Cardiac fibroblast (primary cell): ENCODE data around the gene TNKS1BP1.

Source experiments
- DNase-seq, 2 donors: peaks; one replicate each; pipeline versions ENCODE4 v3.0.0 to v3.0.0-alpha.2; 2010; ENCODE audit warnings: low read depth in 2 of 2
- H3K4me3 ChIP-seq, 2 donors: replicated peaks in 1 of 2; 1 replicate in 1 of 2; 2 replicates in 1 of 2; pipeline ENCODE4 v1.5.1; 2011; ENCODE audit warnings: low read depth in 2 of 2, low read length in 2 of 2, mild to moderate bottlenecking in 2 of 2, moderate library complexity in 1 of 2
- TF ChIP-seq, protein P1 (sequence below): IDR thresholded peaks from one replicate; pipeline ENCODE4 v1.5.1; 2011; ENCODE audit warnings: low read depth, mild to moderate bottlenecking, low read length, inconsistent platforms

TNKS1BP1 gene

DNA sequence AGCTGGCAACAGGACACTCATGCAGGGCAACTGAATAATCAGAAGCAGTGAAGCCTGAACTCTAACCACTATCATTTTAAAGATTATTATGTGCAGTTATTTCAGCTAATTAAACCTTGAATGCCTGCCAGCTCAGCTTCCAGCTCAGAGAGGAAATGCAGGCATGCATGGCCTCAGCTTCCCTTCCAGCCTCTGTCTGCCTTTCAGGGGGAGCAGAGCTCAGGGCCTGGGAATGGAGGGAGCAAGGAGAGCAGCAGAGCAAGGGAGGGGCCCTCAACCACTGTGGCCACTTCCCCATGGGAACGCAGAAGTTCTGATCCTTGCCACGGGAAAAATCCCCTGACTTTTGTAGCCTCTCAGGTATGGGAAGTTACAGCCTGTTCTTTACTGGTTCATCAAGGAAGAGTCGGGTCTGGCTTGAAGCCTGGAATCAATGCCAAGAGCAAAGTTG lies 55.2 kb downstream of the TNKS1BP1 start:
- H3K4me3 ChIP-seq, result no peak overlapping the region
- TF ChIP-seq, protein P1, sequence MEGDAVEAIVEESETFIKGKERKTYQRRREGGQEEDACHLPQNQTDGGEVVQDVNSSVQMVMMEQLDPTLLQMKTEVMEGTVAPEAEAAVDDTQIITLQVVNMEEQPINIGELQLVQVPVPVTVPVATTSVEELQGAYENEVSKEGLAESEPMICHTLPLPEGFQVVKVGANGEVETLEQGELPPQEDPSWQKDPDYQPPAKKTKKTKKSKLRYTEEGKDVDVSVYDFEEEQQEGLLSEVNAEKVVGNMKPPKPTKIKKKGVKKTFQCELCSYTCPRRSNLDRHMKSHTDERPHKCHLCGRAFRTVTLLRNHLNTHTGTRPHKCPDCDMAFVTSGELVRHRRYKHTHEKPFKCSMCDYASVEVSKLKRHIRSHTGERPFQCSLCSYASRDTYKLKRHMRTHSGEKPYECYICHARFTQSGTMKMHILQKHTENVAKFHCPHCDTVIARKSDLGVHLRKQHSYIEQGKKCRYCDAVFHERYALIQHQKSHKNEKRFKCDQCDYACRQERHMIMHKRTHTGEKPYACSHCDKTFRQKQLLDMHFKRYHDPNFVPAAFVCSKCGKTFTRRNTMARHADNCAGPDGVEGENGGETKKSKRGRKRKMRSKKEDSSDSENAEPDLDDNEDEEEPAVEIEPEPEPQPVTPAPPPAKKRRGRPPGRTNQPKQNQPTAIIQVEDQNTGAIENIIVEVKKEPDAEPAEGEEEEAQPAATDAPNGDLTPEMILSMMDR, result no peak

DNA sequence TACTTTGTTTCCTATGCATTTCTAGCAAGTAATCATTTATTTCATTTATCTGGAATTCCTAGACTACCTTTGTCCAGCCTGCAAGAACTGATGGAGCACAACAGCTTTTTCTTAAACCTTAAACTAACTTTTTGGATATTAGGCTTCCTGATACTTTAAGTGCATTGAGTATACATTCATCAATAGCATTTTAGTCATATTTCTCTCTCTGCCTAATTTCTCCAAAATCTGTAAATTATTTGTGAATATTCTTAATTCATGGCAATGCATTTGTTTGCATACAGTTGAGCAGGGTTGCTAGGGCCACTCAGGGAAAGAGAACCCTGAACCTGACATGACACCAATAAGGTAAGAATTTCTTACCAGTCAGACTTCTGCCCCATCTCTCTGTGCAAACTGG lies 58.6 kb downstream of the TNKS1BP1 start:
- no peak overlapping the region for H3K4me3 ChIP-seq
- TF ChIP-seq, protein P1, result no peak
- DNase-seq, result no peak

More for the DNA sequence above, 55.2 kb downstream of the TNKS1BP1 start:
- DNase-seq, result no peak

DNA sequence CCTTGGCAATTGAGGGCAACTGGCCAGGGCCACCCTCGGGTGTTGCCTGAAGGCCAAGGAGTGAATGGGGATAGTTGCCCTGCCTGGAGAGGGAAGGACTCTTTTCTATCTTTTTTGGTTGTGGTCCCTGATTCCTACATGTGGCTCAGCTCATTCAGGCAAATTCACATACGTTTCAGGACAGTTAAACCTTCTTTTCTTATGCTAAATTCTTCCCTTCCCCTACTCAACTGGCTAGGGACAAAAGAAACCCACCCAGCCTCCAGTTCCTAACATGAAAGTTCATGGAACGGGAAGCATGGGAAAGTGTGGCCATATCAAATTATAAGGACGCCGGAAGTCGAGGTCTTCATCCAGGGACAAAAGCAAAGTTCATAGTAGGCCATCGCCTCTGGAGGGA lies 61.4 kb downstream of the TNKS1BP1 start:
- TF ChIP-seq, protein P1, result no peak
- DNase-seq, result no peak
- no peak overlapping the region for H3K4me3 ChIP-seq

DNA sequence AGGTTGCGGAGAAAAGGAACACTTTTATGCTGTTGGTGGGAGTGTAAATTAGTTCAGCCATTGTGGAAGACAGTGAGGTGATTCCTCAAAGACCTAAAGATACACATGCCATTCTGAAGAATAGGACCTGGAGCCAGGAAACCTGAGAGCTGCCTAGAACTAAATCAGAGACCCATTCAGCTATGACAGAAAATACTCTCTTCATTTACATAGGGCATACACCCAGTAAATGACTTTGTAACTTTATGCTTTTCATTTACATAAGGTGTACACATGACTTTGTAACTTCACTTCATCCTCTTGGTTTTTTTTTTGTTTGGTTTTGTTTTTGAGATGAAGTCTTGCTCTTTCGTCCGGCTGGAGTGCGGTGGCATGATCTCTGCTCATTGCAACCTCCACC lies 62.6 kb downstream of the TNKS1BP1 start:
- DNase-seq, result no peak
- TF ChIP-seq, protein P1, result no peak
- H3K4me3 ChIP-seq, result no peak overlapping the region

DNA sequence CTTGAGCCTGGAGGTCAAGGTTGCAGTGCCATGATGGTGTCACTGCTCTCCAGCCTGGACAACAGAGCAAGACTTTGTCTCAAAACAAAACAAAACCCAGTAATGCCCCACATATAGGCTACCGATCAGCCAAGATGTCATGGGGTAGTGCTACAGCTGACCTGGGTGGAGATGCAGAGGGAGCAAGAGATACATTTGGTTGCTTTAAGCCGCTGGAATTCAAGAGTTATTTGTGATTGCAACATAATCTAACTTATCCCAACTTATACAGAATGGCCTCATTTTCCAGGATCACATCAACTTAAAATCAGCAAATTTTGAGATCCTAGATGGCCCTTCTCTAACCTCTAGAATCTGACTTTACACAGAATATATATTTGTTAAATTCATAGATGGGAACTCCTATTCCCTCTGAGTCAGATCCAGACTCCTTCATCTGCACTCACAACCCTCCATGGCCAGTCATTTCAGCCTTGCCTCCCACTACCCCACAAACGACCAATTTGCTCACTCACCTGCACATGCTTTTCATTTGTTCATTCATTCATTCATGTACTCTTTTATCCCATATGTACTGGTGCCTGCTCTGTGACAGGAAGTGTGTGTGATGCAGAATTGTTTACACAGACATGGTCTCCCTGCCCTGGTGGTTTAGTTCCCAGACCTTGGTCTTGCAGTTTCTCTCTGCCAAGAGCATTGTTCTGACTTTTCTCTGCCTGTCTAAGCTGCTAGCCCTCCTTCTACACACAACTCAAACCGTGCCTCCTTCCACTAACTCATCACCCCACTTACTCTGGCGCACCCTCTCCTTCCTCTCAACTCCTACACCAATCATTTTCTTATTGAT lies 63.6 kb downstream of the TNKS1BP1 start:
- H3K4me3 ChIP-seq, result no peak overlapping the region
- DNase-seq, result peak in 1 of 2 donors; percentile 12
- TF ChIP-seq, protein P1, result no peak

DNA sequence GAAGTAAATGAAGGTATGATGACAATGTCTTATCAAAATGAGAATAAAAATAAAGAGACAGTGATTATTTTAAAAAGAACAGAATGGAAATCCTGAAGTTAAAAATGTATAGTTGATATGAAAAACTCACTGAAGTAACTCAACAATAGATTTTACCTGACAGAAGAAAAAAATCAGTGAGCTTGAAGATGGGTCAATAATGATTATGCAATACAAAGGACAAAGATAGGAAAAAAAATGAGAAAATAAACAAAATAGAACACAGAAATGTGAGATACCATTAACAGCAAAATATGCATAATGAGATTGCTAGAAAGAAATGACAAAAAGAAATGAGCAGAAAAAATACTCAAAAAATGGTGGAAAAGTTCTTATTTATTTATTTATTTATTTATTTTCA lies 68.6 kb downstream of the TNKS1BP1 start:
- TF ChIP-seq, protein P1, result no peak
- no peak overlapping the region for H3K4me3 ChIP-seq
- DNase-seq, result no peak
